GM12801 (cell line): ENCODE results near the gene C19orf47.

ENCODE experiments used
- CTCF ChIP-seq: IDR thresholded peaks from one replicate; pipeline ENCODE4 v1.5.1; 2011; ENCODE audit warnings: control low read depth; ENCODE audit not compliant: insufficient read length; ENCODE audit errors: extremely low read depth

C19orf47 gene

GRCh38 chr19:40323705-40324104, 24.5 kb downstream of the C19orf47 start:
- no peak for TF ChIP-seq CTCF

- no peak for TF ChIP-seq CTCF
These were observed 25.1 kb downstream of the C19orf47 start for GRCh38 chr19:40322951-40323615.

- no peak for TF ChIP-seq CTCF
These were observed 26.0 kb downstream of the C19orf47 start for GRCh38 chr19:40322271-40322610.

GRCh38 chr19:40321566-40322270, 26.5 kb downstream of the C19orf47 start:
- no peak for TF ChIP-seq CTCF

GRCh38 chr19:40321076-40321475, 27.1 kb downstream of the C19orf47 start:
- no peak for TF ChIP-seq CTCF

- no peak for TF ChIP-seq CTCF
These were observed 27.6 kb downstream of the C19orf47 start for GRCh38 chr19:40320558-40320935.

- no peak for TF ChIP-seq CTCF
These were observed 30.9 kb downstream of the C19orf47 start for GRCh38 chr19:40317338-40317737.
